ENCODE results near the gene ARHGAP26.
"Not testable (repeated sequence)": the region's sequence is repeated elsewhere in the genome, so short reads cannot be mapped to it uniquely, and the experiment has no call there.

ARHGAP26 gene

DNA sequence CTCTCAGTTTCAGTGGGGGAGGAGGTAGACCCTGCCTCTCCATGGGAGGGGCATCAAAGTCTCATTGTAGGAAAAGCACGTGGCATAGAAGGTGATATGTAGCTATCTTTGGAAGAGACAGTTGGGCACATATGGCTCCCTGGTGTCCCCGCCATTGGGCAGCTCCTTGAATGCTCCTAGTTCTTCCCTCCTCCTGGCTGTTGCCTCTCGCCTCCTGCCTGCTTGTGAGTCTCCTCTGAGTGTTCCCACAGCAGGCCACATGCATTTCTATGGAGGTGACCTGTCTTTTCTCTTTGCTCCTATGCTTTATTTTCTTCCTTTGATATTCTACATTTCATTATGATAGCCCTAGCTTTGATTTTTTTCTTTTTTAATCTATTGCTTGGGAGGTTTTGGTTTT is 138.5 kb downstream of the ARHGAP26 start:
- DNase-seq (ENCODE audit: low spot score): no peak

DNA sequence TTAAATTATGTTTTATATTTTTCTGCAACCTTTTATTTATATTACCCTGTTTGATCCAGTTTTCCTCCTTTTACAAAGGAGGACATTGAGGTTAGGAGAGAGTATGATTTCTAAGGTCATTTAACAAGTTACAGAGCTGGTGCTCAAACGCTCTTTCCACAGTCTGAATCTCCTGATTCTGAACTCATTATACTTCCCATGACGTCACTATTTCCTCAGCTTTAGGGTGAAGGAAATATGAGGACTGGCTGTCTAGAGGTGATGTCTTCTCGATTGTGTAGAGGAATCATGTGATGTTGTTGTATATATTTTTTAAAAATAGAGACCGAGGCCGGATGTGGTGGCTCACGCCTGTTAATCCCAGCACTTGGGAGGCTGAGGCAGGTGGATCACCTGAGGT is 140.0 kb downstream of the ARHGAP26 start:
- DNase-seq (ENCODE audit: low spot score): no peak

DNA sequence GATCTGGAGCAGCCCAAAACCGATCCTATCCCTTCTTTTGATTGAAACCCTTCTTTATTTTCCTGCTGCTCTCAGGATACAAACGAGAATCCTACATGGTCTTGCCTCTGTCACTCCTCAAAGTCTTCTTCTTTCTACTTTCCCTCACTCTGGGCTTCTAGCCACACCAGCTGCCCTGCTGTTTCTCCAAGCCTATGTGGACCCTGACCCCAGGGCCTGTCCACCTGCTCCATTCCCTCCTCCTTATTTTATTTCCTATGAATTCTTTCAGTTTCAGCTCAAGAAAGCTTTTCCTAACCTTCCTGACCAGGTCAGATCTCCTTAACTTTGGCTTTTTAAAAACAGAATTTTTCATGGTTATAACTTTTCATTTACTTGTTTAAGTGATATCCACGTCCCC is 141.0 kb downstream of the ARHGAP26 start:
- DNase-seq (ENCODE audit: low spot score): no peak

DNA sequence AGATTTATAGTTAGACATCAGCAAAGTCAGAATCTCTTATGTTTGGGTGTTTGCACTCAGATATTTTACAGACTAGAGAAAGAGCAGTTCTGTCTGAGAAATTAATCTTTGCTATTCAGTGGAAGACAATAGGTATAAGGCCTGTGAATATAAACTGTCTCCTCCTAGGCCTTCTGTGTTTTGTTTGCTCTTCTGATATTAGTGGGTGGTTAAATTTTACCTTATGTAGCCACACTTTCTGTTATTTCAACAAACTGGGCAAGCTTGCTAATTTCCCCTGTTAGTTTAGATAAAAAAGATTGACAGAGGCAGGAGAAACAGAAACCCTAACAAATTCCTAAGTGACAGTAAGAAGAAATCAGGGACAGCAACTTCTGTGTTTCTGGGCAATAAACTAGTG is 141.6 kb downstream of the ARHGAP26 start:
- DNase-seq (ENCODE audit: low spot score): no peak

DNA sequence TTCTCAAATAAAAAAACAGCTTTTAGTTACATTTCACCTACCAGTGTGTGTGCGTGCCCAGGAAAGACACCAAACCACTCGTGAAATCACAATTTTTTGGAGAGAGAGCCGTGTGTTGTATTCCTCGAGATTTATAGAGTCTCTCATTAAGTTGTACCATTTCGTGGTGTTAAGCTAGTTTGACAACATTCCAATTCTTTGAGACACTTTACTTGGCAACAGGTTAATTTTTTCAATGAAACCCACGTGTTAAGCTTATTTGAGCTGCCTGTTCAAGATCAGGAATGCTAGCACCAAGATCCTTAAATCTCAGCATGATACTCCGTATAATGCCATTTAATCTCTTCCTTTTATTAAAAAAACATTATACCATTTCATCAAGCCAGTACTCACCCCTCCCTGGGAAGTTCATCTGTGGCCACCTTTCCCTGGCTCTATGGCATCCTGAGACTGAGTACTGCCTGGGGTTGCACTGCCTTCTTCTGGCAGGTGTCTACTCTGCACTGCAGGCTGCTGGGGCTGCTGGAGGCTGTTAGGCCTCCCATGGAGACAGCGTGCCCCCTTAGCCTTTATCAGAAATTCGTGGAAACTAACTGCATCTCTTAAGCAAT is 143.7 kb downstream of the ARHGAP26 start:
- DNase-seq (ENCODE audit: low spot score): no peak

DNA sequence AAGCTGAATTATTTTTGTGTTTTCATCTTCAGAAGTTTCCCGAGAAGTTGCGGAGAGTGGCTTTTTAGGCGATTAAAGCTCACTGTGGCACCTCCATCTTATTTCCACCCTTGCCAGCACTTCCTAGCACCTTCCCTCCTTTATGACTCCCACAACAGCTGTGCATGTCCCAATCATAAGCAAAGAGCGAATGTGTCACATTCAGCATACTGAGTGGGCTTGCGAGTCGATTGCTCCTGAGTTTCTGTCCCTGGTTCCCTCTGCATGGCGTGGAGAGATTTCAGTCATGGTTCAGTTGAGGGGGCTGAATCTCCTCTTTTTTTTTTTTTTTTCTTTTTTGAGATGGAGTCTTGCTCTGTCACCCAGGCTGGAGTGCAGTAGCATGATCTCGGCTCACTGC is 144.9 kb downstream of the ARHGAP26 start:
- no peak for DNase-seq (ENCODE audit: low spot score)

DNA sequence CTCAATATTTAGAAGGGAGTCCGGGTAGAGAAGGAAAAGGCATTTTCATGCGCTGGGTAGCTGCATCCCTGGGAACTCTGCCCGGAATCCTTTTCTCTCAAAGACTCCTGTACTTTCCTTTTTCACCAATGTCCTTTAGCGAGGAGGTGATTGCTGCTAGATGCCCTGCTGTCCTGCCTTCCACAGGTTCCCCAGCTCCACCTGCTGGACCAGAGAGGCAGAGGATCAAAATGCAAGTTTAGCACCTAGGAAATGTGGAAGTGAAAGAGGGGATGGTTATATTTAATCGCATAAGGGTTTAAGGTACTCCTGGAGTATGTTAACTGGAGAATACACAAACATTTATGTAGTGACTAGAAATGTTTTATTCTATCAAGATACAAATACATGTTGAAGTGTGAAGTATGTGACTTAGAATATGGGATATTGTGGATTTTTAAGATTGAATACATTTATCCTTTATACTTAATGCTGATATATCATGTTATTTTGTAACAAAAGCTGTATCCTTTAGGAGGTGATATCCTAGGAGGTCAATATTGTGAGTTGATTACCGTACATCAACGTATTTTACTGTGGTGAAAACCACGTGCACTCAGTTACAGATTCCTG is 145.7 kb downstream of the ARHGAP26 start:
- DNase-seq (ENCODE audit: low spot score): no peak

DNA sequence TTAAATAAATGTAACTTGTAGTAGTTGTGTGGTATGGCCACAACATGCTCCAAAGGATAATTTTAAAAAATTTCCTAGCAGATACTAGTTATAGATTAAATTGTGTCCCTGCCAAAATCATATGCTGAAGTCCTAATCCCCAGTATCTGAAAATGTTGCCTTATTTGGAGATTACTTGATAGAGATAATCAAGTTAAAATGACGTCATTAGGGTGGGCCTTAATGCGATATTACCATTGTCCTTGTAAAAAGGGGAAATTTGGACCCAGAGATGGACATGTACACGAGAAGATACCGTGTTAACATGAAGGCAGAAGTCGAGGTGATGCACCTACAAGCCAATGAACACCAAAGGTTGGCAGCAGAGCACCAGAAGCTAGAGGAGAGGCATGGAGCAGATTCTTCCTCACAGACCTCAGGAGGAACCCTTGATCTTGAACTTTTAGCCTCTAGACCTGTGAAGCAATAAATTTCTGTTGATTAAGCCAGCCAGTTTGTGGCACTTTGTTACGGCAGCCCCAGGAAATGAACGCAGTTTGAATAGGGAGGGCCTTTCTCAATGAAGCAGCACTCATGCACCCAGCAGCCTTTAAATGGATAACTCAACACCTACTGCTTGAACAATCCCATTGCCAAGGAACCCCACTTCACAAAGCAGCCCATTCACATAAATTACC is 148.9 kb downstream of the ARHGAP26 start:
- DNase-seq (ENCODE audit: low spot score): no peak

DNA sequence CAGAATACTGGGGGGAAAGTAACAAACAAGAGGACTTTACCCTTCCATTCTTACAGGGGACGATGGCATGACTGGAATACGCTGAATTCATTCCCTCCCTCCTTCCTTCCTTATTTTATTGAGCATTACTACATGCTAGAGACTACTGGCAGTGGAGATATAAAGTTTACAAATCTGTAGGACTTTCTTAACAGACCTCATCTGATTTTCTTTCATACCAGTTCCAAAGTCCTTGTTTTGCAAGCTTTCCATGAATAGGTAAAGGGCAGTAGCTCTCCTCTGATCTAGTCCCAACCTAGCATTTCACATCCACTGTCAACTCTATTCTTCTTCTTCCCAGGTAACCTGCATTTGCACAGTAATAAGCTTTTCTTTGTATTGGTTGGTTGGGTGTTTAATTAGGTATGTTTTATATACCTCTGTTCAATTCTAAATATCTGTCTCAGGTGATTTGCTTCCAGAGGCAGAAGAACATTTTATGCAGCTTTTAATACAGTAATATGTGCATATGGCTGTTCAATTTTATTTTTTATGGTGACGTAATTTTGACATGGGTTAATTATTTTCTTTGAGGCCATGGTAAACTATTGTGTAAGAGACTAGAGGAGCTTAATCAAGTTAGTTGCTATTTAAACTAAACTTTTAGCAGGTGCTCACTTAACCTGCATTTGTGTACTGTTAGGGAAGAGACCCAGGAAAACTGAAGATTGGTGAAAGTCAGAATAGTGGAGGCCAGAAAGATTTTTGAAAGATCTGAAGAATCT is 150.9 kb downstream of the ARHGAP26 start:
- DNase-seq (ENCODE audit: low spot score): no peak

DNA sequence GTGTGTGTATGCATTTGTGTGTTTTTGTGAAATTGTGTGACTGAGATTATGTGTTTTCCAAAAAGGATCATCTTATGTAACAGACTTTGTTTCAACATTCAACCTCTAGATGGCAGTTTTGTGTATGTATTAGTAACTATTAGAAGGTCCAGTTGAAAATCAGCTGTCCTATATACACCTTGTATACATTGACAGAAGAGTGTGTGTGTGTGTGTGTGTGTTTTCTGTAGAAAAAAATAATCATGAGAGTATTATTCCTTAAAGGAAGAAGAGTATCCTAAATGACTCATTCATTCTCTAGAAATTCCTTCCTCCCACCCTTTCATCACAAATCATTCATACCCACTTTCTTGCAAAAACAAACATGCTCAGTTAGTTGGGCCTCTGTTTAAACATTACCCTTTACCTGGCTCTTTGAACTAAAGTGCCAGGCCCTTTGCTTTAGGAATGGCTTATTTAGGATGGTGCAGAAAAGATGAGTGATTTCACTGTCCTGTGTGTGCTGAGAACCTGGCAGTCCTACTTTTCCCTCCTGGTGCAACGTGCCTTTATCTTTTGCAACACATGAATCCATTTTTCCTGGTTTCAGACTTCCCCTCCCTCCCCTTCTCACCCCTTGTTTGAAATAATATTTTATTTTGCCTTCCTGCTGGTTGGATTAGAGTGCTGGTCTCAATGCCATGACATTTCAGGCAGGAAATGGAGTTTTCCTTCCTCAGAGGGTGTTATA is 152.2 kb downstream of the ARHGAP26 start:
- DNase-seq (ENCODE audit: low spot score): peak; percentile 28

DNA sequence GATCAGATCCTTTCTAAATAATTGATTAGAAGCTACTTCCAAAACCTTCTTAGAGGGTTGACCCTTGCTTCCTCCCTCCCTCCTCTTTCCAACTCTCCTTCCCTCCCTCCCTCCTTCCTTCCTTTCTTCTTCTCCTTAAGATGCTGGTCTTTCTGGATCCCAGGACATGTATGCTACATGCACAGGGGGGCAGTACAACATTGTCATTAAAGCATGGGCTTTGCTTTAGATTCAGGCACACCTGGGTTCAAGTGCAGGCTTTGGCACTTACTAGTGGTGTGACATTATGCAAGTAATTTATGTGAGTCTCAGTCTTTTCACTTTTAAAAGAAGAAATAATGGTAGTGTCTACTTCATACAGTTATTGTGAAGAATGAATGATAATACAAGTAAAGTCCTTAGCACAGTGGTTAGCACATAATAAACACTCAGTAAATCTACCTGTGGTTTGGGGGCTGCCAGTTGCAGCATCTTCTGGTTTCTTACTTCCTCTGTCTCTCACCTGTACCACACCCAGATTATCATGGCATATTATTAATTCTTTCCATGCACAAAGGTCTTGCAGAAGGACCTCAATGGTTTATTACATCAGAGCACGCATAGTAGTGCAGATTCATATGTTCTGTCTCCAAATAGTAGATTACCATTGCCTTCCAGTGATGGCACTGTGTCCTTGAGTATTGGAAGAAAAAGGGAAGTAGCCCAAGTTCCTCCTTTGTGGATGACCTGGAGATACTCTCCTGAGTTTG is 154.1 kb downstream of the ARHGAP26 start:
- DNase-seq (ENCODE audit: low spot score): no peak

DNA sequence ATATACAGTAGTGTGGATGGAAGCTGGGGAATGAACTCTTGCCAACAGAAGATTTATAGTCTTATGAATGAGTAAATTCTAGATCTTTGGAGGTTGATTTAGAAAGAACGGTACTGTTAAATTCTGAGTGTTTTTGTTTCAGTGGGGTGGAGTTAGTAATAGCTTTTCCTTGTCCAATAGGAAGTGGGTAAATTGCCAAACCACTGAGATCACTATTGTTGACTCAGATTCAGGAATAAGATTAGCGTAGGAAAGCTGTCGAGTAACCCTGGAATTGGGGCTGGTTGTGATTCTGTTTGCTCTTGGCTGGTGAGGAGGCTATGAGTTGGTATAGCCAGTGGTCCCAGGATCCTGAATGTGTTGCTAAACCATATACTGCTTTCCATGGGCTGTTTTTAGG is 155.6 kb downstream of the ARHGAP26 start:
- peak; percentile 4 for DNase-seq (ENCODE audit: low spot score)

DNA sequence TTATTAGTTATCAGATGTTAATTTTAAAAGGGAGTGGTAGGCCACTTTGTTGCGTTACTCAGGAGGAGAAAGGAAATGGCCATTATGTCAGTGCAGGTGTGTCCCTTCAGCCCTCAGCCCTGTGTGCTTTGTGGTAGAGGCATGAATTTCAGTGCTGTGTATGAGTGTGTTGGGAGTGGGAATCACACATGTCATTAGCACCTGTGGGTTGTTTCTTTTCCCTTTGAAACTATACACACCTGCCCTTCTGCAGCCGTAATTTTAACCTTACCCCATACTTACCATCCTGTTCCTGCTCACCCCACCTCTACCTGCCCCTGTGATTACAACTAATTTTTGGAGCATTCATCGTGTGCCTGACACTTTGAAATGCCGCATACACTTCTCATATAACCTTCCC is 156.4 kb downstream of the ARHGAP26 start:
- DNase-seq (ENCODE audit: low spot score): no peak

DNA sequence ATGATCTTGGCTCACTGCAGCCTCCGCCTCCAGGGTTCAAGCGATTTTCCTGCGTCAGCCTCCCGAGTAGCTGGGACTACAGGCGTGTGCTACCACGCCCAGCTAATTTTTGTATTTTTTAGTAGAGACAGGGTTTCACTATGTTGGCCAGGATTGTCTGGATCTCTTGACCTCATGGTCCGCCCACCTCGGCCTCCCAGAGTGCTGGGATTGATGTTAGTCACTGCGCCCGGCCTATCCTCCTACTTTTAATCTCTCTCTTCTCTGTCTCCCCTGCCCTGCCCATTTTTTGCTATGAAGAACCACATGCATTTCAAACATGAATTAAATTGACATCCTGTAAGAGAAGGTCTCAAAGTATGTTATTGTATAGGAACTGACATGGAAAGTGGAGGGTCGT is 158.8 kb downstream of the ARHGAP26 start:
- DNase-seq (ENCODE audit: low spot score): not testable (repeated sequence)

DNA sequence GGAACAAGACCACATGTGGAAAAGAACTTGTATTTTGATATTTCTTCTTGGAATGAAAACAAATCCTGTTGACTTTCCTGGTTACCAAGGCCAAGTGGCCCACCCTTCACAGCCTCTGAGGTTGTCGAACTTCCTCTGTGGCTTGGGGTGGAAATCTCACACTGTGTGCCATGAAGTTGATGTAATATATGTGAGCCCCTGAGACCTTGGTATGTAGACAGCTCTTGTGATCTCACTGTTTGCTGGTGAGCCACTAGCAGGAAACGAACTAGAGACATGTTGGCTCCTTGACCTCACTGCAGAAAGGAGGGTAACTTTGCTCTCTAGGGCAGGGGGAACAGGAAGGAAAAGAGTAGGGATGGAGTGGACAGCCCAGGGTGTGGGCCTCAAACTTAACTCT is 159.4 kb downstream of the ARHGAP26 start:
- no peak for DNase-seq (ENCODE audit: low spot score)

DNA sequence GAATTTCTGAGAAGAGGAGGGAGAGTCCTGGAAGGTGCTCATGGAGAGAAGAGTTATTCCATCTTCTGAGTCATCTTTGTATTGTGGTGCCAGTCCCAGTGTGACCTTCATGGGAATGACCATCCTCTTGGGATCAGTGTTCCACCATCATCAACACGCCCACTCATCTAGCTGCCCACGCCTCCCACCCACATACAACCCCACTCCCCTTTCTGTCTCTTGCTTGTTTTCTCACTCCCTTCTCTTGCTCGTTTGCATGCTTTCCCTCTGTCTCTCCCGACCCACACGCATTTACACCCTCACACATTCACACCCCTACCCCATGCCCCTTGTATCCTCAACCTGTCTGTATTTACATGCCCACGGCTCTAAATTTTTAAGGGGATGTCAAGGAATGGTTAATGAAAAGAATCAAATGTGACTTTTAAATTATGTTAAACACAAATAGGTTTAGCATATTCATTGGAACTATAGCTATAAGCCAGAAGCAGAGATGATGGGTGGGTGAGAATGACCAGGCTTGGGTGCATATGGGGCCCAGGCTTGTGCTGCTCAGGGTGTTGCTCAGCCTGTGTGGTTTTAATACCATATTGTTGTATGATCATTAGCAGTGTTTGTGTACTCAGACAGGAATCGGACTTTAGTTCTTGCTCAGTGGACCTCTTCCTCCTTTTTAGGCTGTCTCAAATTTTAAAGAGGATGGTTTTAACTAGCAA is 160.4 kb downstream of the ARHGAP26 start:
- DNase-seq (ENCODE audit: low spot score): no peak

DNA sequence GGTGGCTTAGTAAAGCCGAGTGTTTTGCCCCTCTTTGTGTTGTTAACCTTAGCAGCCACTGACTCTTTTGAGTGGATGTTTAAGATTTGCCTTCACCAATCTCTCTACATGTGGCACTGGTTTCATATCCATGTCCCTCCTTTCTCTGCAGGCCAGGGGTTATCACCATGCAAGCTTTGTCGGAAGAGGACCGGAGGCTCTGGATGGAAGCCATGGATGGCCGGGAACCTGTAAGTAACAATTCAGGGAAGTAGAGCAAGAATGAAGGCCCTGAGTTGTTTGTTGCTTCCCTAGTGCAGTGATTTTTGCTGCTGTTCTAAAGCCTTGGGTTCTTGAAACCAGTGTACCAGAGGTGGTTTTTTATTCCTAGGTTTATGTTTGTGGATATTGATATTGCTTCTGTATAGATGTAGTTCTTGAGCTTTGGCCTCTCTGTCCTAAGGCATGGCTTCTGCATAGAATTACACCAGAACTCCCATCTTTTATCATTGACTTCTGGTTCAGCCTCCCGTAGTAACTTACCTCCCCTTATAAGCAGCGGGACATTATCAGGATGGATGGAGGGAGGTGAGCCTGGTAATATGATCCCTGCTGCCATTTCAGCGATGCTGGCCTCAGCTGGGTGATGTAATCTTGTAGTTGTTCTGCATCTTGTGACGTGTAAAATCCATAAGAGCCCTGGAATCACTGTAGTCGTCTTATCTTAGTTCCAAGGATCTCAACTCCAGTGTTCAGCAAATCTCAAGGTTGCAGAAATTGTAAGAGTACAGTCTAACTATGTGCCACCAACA is 161.9 kb downstream of the ARHGAP26 start:
- no peak for DNase-seq (ENCODE audit: low spot score)

DNA sequence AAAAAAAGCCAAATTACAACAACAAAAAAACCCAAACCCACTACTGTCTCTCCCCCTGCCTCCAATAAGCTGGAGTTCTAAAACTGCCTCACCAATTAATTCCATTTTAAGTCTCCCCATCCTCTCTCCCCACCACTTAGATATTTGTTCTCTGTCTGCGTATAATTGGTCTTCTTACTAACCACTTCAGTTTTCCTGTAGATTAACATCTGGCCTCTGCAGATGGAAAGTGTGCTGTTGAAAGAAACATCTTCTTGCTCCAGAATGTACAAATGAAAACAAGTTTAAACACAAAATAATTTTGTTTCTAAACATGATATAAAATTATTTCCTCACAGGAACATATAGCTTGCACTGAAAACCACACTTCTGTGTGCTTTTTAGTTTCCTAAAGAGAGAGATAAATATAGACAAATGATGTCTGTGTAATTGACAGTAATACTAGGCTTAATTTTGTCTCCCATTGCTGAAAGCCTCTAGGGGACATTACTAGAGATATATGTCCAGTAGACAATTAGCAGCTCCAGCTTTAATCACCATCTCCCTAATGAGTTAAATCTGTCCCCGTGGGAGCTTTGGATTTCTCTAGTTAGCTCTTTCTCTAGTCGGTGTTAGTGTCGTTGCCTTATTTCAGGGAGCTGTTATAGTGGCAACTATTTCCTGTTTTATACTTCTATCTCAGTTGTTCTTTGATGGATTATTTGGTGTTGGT is 164.0 kb downstream of the ARHGAP26 start:
- DNase-seq (ENCODE audit: low spot score): no peak

DNA sequence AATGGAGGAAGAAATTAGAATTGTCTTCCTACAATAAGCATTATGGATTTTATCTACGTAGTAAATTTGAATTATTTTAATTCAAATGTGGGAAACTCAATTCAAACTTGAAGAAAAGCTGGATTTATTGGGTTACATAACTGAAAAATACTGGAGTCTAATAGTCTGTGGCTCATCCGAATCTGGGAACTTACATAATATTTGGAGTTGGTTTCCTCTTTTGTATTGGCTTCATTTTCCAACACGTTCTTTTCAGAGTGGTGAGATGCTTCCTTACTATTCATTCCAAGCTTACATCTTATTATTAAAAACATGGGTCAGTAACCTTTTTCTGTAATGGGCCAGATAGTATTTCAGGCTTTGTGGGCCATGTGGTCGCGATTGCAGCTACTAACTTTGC is 164.8 kb downstream of the ARHGAP26 start:
- DNase-seq (ENCODE audit: low spot score): no peak
